Neural crest cell (in vitro differentiated cells): ENCODE data around the gene TCF7L2. TPM values are rescaled to one million over a fixed set of nuclear protein-coding genes. Genes with fewer than 3 reads are reported as not detected.

Source experiments
- DNase-seq: peaks from one replicate; pipeline ENCODE4 v3.0.0; 2021; ENCODE audit warnings: low read depth, mixed read lengths, low spot score
- H3K27ac Mint-ChIP-seq: one replicate; pipeline ENCODE4 v1.8.0; 2021; ENCODE audit warnings: mild to moderate bottlenecking, mixed read lengths; ENCODE audit not compliant: unreplicated experiment
- H3K27me3 Mint-ChIP-seq: 2 replicates; pipeline ENCODE4 v1.8.0; 2021; ENCODE audit warnings: low read depth, mild to moderate bottlenecking, mixed read lengths
- H3K36me3 Mint-ChIP-seq: 2 replicates; pipeline ENCODE4 v1.8.0; 2021; ENCODE audit warnings: low read depth, mild to moderate bottlenecking, mixed read lengths
- H3K4me1 Mint-ChIP-seq: 2 replicates; pipeline ENCODE4 v1.8.0; 2021; ENCODE audit warnings: mixed read lengths
- H3K4me3 Mint-ChIP-seq: one replicate; pipeline ENCODE4 v1.8.0; 2021; ENCODE audit warnings: mild to moderate bottlenecking, mixed read lengths
- H3K9me3 Mint-ChIP-seq: 2 replicates; pipeline ENCODE4 v1.8.0; 2021; ENCODE audit warnings: mixed read lengths
- CTCF ChIP-seq: fragments of 200-600 bp; sonication (generic); conservative IDR thresholded peaks from 2 replicates; pipeline ENCODE4 v1.5.0; 2021; ENCODE audit warnings: antibody characterized with exemption, mild to moderate bottlenecking
- total RNA-seq: library from RNA; stranded (reverse); gene quantifications from 2 replicates; pipeline ENCODE4 v1.2.1, GENCODE V29; 2021

The TCF7L2 gene
- total RNA-seq, 1 donor from 2014 or later: 34.8 TPM

- Mint-ChIP-seq H3K4me3 (no peak overlapping the region), H3K9me3 (no peaks in the 10 kb centered on the region), H3K4me1 (peaks cover 37% of the 10 kb centered on the region), H3K27me3 (no peaks in the 10 kb centered on the region), H3K27ac (no peak overlapping the region), H3K36me3 (peaks cover 22% of the 10 kb centered on the region)
- DNase-seq: no peak
- no peak for TF ChIP-seq CTCF
These were observed 17.2 kb downstream of the TCF7L2 start for GRCh38 chr10:112967200-112967599.

- peaks cover 22% of the 10 kb centered on the region for H3K36me3 Mint-ChIP-seq
- H3K27me3 Mint-ChIP-seq: no peaks in the 10 kb centered on the region
- no peak for TF ChIP-seq CTCF
- H3K4me3 Mint-ChIP-seq: no peak overlapping the region
- H3K4me1 Mint-ChIP-seq: peaks cover 25% of the 10 kb centered on the region
- DNase-seq: no peak
- H3K27ac Mint-ChIP-seq: no peak overlapping the region
- no peaks in the 10 kb centered on the region for H3K9me3 Mint-ChIP-seq
These were observed 19.1 kb downstream of the TCF7L2 start for GRCh38 chr10:112969131-112969530.

GRCh38 chr10:112969542-112969941, 19.5 kb downstream of the TCF7L2 start:
- H3K4me1 Mint-ChIP-seq: peaks cover 22% of the 10 kb centered on the region
- no peak overlapping the region for H3K27ac Mint-ChIP-seq
- peaks cover 20% of the 10 kb centered on the region for H3K36me3 Mint-ChIP-seq
- H3K9me3 Mint-ChIP-seq: no peaks in the 10 kb centered on the region
- DNase-seq: no peak
- H3K27me3 Mint-ChIP-seq: no peaks in the 10 kb centered on the region
- TF ChIP-seq CTCF: no peak
- no peak overlapping the region for H3K4me3 Mint-ChIP-seq

GRCh38 chr10:112970021-112970420, 20.0 kb downstream of the TCF7L2 start:
- H3K4me1 Mint-ChIP-seq: peaks cover 19% of the 10 kb centered on the region
- no peak overlapping the region for H3K4me3 Mint-ChIP-seq
- TF ChIP-seq CTCF: no peak
- H3K36me3 Mint-ChIP-seq: peaks cover 17% of the 10 kb centered on the region
- DNase-seq: no peak
- H3K9me3 Mint-ChIP-seq: no peaks in the 10 kb centered on the region
- H3K27me3 Mint-ChIP-seq: no peaks in the 10 kb centered on the region
- H3K27ac Mint-ChIP-seq: no peak overlapping the region

GRCh38 chr10:112972606-112973005, 22.6 kb downstream of the TCF7L2 start:
- no peak overlapping the region for H3K4me3 Mint-ChIP-seq
- no peak for DNase-seq
- H3K27ac Mint-ChIP-seq: no peak overlapping the region
- peaks cover 10% of the 10 kb centered on the region for H3K36me3 Mint-ChIP-seq
- H3K9me3 Mint-ChIP-seq: no peaks in the 10 kb centered on the region
- no peak for TF ChIP-seq CTCF
- peaks cover 7% of the 10 kb centered on the region for H3K4me1 Mint-ChIP-seq
- H3K27me3 Mint-ChIP-seq: no peaks in the 10 kb centered on the region

- Mint-ChIP-seq H3K36me3 (peaks cover 10% of the 10 kb centered on the region), H3K27me3 (no peaks in the 10 kb centered on the region), H3K9me3 (no peaks in the 10 kb centered on the region), H3K4me3 (no peak overlapping the region), H3K4me1 (peaks cover 9% of the 10 kb centered on the region), H3K27ac (no peak overlapping the region)
- DNase-seq: no peak
- TF ChIP-seq CTCF: no peak
These were observed 23.0 kb downstream of the TCF7L2 start for GRCh38 chr10:112973046-112973445.
